ENCODE results near the gene RGS10.
"Not testable (repeated sequence)": the region's sequence is repeated elsewhere in the genome, so short reads cannot be mapped to it uniquely, and the experiment has no call there.

The RGS10 gene

DNA sequence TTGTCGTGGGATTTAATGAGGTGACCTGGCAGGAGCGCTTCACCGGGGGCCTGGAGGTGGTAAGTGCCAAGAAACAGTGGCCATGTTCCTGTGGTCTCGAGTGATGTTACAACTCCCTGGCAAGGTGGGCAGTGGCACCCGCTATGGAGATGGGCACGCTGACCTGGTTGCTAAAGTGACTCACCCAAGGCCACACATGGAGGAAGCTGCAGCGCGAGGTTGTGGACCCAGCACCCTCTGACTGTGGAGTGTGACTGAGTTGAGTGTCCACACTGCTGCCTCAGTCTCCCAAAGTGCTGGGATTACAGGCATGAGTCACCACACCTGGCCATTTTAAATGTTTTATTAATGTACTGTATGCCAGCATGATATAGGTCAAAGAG, 73.2 kb downstream of the RGS10 start:
- no peak for DNase-seq (ENCODE audit: low read depth in 2 of 2)

- DNase-seq (ENCODE audit: low read depth in 2 of 2), result no peak
Measured at GRCh38 chr10:119468542-119469324, 73.8 kb downstream of the RGS10 start.

GRCh38 chr10:119466655-119467054, 75.9 kb downstream of the RGS10 start:
- DNase-seq (ENCODE audit: low read depth in 2 of 2), result no peak

- no peak for DNase-seq (ENCODE audit: low read depth in 2 of 2)
Measured at GRCh38 chr10:119466076-119466475, 76.4 kb downstream of the RGS10 start.

- no peak for DNase-seq (ENCODE audit: low read depth in 2 of 2)
Measured at GRCh38 chr10:119465085-119465484, 77.4 kb downstream of the RGS10 start.

GRCh38 chr10:119463195-119463594, 79.3 kb downstream of the RGS10 start:
- DNase-seq (ENCODE audit: low read depth in 2 of 2), result not testable (repeated sequence)

- DNase-seq (ENCODE audit: low read depth in 2 of 2), result no peak
Measured at GRCh38 chr10:119462773-119463172, 79.7 kb downstream of the RGS10 start.

DNA sequence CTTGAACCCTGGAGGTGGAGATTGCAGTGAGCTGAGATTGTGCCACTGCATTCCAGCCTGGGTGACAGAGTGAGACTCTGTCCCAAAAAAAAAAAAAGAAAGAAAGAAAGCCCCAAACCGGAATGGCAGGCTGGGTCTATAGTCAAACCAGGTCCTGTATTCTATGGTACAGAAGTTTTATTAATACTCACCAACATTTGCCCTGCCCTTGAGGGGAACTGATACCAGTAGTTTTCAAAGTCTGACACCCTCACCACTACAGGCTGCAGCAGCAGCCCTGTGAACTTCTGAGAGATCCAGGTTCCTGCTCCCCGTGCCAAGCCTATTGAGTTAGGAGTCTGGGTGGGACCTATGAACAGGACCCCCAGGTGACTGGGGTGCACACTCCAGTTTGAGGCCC, 80.6 kb downstream of the RGS10 start:
- no peak for DNase-seq (ENCODE audit: low read depth in 2 of 2)

- no peak for DNase-seq (ENCODE audit: low read depth in 2 of 2)
Measured at GRCh38 chr10:119461380-119461779, 81.1 kb downstream of the RGS10 start.

DNA sequence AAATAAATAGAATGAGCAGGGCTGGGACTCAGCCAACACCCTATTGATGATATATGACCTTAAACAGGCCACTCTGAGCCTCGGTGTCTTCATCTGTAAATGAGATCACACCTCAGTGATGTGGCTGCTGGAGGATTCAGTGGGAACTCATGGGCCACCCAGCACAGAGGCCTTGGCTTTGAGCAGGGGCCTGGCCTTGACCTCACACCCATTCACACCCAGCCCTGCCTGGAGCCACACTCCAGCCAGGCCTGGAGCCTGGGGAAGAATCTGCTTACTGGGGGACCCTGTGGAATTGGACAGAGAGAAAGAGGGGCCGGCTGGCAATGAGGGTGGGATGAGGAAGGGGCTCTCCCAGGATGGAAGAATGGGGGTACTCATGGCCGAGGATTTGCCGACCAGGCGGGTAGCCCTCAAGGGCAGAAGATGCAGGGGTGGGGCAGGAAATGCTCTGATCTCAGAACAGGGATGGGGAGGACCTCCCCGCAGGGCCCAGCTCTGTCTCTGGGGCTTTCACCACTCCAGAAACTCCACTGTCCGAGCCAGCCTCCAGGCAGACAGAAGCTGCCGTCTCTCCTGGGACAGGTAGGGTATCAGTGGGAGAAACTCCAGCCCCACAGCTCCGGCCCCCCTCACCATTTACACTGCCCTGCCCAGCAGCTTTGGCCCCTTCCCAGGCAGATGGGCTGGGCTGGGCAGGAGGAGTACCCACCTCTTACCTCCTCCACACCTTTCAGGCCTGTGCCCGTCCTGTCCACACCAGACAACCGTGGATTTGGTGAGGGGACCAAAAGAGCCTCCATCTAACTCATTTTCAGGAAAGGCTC, 81.9 kb downstream of the RGS10 start:
- DNase-seq (ENCODE audit: low read depth in 2 of 2), result no peak

DNA sequence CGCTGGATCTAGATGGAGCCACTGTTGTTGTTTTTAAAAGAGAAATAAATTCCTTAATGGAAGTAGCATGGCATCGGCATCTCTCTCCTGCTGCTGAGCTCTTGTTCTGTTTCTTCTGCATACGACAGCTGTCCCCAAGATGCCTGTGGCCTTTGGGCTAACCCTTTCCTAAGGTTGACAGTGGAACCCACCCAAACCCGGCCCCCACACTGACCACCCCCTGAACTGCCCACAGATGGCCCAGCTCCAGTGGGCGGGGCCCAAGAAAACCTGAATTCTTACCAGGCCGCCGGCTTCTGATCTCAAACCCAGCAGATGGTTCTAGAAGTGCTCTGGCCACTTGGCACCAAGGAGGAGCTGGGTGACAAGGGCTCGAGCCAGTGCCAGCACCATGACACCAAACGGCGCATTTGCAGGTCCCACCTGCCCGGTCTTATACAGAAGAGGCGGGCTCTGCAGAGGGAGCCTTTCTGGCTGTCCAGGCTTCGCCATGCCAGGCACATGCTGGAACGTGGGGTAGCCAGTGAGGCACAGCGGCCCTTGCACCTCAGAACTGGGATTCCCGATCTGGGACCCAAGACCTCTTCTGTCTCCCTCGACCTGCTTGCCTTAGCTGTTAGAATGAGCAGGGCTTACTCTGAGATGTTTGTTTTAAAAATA, 82.7 kb downstream of the RGS10 start:
- DNase-seq (ENCODE audit: low read depth in 2 of 2), result no peak

GRCh38 chr10:119457966-119458766, 84.4 kb downstream of the RGS10 start:
- no peak for DNase-seq (ENCODE audit: low read depth in 2 of 2)

DNA sequence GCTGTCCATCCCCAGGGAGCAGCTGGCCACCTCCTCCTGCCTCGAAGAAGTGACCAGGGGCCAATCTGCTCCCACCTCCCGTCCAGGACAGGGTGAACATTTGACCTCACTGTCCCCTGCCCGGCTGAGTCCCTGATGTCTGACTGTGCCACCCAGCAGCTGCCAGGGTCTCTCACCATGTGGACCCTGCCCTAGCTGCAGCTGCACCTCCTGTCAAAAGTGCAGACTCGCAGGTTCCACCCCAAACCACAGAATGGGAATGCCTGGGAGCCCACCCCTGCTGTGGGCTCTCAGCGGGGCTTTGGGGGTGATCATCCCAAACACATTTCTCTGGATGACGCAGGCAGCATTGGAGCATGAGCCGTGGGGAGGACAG, 86.1 kb downstream of the RGS10 start:
- no peak for DNase-seq (ENCODE audit: low read depth in 2 of 2)

DNA sequence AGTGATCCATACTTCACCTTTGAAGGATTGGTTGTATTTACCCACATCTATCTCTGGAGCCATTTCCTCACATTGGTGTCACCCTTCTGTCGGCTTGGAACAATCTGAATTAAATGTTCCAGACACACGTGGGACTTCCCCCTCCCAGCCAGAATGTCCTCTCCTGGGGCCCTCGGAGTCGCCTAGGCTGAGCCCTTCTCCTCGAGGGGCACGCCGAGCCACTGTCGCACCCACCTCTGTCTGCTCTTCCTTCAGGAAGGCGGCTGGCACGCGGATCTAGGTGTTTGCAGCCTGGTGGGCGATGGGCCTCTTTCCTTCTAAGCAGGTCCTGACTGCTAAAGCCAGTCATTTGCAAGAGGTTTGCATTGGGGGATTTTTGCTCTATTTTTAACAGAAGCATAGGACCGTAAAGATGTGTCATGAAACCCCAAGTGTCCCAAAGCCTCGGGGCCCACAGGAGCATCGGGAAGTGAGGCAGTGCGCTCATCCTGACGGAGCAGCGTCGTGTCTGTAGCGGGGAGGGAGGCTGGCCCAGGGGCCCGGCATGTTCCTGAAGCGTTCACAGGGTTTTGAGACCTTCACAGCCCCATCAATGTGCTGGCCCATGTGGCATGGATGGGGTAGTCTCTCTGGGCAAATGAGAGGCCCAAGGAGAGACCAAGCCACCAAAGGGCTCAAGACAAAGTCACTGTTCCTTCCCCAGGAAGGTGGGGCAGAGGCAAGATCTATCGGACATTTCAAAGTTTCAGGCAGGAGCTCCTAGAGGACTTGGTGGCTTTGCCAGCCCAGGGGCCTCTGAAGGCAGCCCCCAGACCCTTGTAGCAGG, 86.7 kb downstream of the RGS10 start:
- DNase-seq (ENCODE audit: low read depth in 2 of 2), result no peak

DNA sequence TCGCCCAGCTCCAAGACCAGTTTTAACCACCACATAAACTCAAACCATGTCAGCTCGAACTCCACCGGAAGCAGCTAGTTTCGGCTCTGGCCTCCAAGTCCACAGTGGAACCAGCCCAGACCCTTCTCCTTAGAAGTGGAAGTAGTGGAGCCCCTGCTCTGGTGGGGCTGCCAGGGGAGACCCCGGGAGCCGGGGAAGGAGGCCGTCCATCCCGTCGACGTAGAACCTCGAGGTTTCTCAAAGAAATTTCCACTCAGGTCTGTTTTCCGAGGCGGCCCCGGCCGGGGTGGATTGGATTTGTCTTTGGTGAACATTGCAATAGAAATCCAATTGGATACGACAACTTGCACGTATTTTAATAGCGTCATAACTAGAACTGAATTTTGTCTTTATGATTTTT, 87.5 kb downstream of the RGS10 start:
- DNase-seq (ENCODE audit: low read depth in 2 of 2), result no peak

DNA sequence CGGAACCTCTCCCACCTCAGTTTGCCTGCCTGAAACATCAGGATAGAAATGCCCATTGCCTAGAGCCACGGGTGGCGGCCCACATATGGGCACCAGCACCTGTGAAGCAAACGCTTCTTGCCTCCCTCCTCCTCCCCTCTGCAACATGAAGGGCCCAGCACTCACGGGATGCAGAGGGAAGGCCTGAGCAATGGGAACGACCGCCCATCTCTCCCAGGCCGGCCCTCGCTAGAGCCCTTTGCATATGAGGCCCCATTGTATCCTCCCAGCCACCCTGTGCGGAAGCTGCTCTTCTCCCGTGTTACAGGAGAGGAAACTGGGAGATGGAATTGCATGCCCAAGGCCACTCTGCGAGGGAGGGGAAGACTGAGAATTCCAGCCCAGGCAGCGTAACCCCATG, 88.2 kb downstream of the RGS10 start:
- DNase-seq (ENCODE audit: low read depth in 2 of 2), result no peak

DNA sequence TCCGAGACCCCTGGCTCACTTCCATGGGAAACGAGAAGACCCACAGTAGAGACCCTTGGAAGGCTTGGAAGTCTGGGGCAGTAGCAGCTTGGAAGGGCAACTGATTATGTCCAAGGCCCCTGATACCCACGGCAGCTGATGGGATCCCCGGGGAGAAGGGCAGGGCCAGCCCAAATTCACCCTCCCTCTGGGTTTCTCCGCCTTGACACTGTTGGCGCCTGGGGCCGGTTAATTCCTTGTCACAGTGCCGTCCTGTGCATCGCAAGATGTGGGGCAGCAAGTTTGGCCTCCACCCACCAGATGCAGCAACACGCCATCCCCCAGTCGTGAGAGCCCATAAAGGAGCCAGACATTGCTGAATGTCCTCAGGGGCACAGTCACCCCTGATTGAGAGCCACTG, 89.2 kb downstream of the RGS10 start:
- no peak for DNase-seq (ENCODE audit: low read depth in 2 of 2)

GRCh38 chr10:119452396-119452795, 90.1 kb downstream of the RGS10 start:
- DNase-seq (ENCODE audit: low read depth in 2 of 2), result no peak

- no peak for DNase-seq (ENCODE audit: low read depth in 2 of 2)
Measured at GRCh38 chr10:119451300-119451896, 91.1 kb downstream of the RGS10 start.

- DNase-seq (ENCODE audit: low read depth in 2 of 2), result no peak
Measured at GRCh38 chr10:119450606-119451299, 91.8 kb downstream of the RGS10 start.
